GM23338 (cell line): Measurements from ENCODE around the gene GPC5.

Source experiments
- CTCF ChIP-seq, 2 experiments: fragments of 200-600 bp in 1 of 2; sonication (generic) in 1 of 2; conservative IDR thresholded peaks; 2 replicates each; pipeline versions ENCODE4 v1.5.1 to v1.6.1; 2016 to 2017; ENCODE audit warnings: antibody characterized with exemption in 2 of 2, low read depth in 2 of 2, mild to moderate bottlenecking in 2 of 2, moderate library complexity in 1 of 2
- EZH2 ChIP-seq: fragments of 200-600 bp; sonication (generic); IDR thresholded peaks from one replicate; pipeline ENCODE4 v1.8.0; 2017; ENCODE audit warnings: antibody characterized with exemption, mild to moderate bottlenecking, low read depth; ENCODE audit not compliant: unreplicated experiment
- NANOG ChIP-seq: IDR thresholded peaks from 2 replicates; pipeline ENCODE4 v1.6.1; 2016; ENCODE audit warnings: antibody characterized with exemption, borderline replicate concordance
- POLR2AphosphoS5 ChIP-seq: IDR thresholded peaks from 2 replicates; pipeline ENCODE4 v1.6.1; 2016; ENCODE audit warnings: antibody characterized with exemption, low read depth
- REST ChIP-seq: IDR thresholded peaks from one replicate; pipeline ENCODE4 v1.6.1; 2018; ENCODE audit warnings: antibody characterized with exemption; ENCODE audit not compliant: unreplicated experiment
- STAT1 ChIP-seq: IDR thresholded peaks from one replicate; pipeline ENCODE4 v1.6.1; 2016; ENCODE audit warnings: antibody characterized with exemption; ENCODE audit not compliant: unreplicated experiment

- peak; percentile 43 for TF ChIP-seq REST
- TF ChIP-seq POLR2AphosphoS5 = no peak
- no peak for TF ChIP-seq CTCF (conservative IDR thresholded peaks at IDR 0.05; ENCODE audit: low read depth in 2 of 2)
- TF ChIP-seq EZH2 = no peak
- TF ChIP-seq NANOG = no peak
- no peak for TF ChIP-seq STAT1
Observed at GRCh38 chr13:92658293-92658692, 1259.9 kb downstream of the GPC5 start.
